HG02610 (cell line): ENCODE measurements around the gene STX4.

Experiments used
- ATAC-seq: cut with Tn5 transposase; IDR thresholded peaks from one replicate; pipeline ENCODE4 v1.9.1; 2021; ENCODE audit warnings: mild to moderate bottlenecking, moderate library complexity; ENCODE audit not compliant: unreplicated experiment

STX4 gene, protein sequence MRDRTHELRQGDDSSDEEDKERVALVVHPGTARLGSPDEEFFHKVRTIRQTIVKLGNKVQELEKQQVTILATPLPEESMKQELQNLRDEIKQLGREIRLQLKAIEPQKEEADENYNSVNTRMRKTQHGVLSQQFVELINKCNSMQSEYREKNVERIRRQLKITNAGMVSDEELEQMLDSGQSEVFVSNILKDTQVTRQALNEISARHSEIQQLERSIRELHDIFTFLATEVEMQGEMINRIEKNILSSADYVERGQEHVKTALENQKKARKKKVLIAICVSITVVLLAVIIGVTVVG

DNA sequence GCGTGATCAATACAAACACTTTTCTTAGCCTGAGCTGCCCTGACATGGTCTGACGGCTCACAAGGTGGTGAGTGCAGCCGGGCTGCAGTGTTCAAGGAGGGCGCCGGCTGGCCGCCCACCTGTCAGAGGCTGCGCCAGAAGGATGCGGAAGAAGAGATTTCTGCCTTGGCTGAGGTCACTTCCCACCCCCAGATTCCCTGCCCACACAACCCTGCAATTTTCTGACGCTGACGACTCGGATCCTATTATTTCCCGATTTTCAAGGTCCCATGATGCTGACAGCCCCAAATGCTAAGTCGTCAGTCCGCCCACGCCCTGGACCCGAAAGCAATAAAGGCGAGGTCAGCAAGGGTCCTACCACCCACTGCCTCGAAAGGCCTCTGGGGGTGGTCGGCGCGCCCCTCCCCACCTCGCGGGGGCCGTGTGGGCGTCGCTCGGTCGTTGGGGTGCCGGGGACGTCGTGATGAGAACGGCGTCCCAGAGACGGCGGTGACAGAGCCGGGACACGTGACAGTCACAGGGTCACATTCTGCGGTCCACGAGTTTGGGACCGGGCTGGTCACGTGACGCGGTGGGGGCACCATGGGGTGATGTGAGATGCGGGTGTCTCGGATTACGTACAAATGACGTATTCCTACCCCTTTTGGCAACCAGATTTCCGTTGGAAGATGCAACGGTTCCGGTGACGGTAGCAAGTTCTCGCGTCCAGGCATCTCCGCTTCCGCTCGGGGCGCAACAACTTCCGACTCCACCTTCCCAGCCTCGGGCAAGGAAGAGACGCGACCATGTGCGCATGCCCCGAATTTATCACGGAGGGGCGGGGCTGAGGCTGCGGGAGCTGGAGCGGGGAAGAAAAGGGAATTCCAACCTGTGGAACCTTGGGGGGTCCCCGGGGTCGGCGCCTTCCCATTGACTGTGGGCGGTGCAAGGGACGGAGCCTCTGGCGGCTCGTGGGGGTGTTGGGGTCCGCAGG, at the start of gene STX4:
STX4 (plus strand) TSS at position 823 of the 973 bp plus-strand sequence. CDS start 248 bp downstream, outside the sequence.
- peak; percentile 71 for ATAC-seq

GRCh38 chr16:30983898-30984610, 49.3 kb upstream of the STX4 start:
- no peak for ATAC-seq

GRCh38 chr16:30984669-30985400, 48.5 kb upstream of the STX4 start, which contains the start of gene HSD3B7:
TSS of gene HSD3B7 (plus strand) at chr16:30985207. CDS start at chr16:30985659, 452 bp downstream.
- ATAC-seq = no peak

GRCh38 chr16:30985401-30986128, 47.8 kb upstream of the STX4 start:
- ATAC-seq = no peak

- ATAC-seq = no peak
Measured at GRCh38 chr16:30986129-30986991, 47.0 kb upstream of the STX4 start.

DNA sequence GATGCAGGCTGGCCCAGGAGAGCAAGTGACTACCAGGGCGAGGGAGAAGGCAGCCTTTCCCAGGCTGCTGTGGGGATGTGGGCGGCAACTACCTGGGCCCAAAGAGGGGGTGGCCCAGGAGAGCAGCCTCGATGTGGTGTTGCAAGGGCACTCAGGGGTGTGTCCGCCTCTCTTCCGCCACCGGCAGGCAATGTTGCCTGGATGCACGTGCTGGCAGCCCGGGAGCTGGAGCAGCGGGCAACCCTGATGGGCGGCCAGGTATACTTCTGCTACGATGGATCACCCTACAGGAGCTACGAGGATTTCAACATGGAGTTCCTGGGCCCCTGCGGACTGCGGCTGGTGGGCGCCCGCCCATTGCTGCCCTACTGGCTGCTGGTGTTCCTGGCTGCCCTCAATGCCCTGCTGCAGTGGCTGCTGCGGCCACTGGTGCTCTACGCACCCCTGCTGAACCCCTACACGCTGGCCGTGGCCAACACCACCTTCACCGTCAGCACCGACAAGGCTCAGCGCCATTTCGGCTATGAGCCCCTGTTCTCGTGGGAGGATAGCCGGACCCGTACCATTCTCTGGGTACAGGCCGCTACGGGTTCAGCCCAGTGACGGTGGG, 45.7 kb upstream of the STX4 start:
- no peak for ATAC-seq

- no peak for ATAC-seq
Measured at GRCh38 chr16:30989469-30990047, 43.8 kb upstream of the STX4 start.

DNA sequence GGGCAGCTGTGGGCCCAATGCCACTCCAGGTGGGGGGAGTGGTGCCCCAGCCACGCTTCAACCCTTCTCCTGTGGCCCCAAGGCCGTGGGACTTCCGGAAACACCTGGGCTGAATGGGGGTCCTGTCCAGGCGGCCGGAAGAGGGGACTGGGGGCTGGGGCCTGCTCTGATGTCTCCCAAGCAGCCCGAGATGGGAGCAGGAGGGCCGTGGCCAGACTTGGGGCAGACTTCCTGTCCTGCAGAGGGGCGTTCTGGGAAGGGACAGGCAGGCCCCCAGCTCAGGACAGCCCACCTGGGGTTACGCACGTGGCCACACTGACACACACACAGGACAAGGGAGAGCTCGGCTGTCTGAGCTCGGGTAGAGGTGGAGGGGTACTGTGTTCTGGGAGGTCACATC, 43.3 kb upstream of the STX4 start:
- no peak for ATAC-seq

- ATAC-seq = no peak
Measured at GRCh38 chr16:30991052-30991451, 42.3 kb upstream of the STX4 start.

DNA sequence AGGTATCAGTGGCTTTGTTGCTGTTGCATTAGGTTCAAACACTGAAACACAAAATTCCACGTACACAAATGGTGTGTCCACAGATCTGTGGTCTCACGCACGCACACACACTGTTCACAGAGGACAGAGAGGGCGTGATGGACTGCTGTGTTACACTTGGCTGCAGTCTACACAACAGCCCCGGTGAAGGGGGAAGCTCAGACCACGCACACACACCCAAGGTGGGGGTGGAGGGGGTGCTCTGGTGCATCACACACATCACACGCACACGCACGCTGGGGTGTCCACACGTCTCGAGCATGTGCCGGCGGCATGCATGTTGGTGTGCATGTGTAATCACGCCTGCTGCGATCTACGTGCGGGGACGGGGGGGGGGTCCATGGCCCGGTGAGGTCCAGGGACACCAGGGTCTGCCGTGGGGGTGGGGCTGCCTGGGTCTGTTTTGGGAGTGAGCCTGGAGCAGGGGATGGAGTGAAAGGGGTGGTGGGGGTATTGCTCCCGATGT, 41.0 kb upstream of the STX4 start:
- no peak for ATAC-seq

DNA sequence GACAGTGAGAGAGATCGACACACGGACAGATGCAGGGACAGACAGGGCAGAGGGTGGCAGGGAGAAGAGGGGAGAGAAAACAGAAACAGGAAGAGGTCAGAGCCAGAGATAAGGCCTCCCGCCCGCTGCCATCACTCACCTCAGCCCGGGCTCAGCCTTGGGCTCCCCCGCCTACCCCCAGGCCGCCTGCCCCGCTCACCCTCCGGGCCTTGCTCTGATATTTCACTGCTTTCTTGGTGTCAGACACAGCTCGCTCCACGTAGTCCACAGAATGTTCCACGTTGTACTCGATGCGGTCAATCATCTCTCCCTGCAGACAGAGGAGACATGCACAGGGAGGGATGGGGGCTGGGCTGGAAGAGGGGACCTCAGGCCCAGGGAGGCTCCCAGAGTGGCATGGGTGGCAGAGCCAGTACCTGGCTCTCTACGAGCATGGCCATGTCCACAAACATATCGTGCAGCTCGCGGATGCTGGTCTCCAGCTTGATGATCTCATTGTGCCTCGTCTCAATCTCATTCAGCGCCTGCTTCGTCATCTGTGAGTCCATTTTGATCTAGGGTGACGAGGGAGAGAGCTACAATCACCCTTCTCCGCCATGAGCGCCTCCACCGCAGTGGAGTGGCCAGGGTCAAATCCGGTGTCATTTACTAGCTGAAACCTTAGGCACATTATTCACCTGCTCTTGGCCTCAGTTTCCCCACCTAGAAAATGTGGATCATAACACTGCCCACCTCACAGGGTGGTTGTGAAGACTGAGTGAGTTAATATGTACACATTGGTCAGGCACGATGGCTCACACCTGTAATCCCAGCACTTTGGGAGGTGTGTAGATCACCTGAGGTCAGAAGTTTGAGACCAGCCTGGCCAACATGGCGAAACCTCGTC, 40.2 kb upstream of the STX4 start:
- ATAC-seq = no peak

DNA sequence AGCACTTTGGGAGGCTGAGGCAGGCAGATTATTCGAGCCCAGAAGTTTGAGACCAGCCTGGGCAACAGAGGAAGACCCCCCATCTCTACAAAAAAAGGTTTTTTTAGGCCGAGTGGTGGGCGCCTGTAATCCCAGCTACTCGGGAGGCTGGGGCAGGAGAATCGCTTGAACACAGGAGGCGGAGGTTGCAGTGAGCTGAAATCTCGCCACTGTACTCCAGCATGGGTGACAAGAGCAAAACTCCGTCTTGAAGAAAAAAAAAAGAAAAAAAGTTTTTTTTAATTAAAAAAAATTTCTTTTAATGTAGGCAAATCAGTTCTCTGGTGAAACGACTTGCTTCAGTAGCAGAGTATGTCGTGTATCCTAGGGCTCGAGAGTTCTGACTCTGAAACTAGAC, 37.4 kb upstream of the STX4 start:
- no peak for ATAC-seq

DNA sequence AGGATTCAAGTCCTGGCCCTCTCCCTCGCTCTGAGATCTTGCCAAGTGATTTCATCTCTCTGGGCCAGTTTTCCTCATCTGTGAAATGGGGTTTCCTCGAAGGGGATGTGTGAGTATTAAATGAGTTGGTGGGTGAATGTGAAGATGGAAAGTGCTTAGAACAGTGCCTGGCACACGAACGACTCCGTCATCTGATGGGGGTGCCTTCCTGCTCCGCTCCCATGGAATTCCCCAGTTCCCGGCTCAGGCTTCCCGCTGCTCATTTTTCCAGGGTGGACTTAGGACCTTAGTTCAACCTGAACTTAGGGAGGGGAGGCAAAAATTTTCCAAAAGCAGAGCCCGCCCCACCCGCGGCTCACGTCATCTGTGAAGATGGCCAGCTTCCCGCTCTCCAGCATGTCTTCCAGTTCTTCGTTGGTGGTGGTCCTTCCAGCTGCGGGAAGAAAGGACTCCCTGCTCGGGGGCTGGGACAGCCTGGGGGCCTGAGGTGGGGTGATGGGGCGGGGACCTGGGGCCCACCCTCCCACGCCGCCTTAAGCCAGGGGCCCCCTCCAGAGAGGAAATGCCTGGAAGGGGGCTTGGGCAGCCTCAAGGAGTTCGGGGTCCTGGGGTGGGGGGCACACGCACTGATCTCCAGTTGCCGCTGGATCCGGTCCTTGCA, 36.9 kb upstream of the STX4 start:
- no peak for ATAC-seq

- ATAC-seq = peak; percentile 74
Measured at GRCh38 chr16:30996985-30997724, 36.2 kb upstream of the STX4 start.
